Neural cell (in vitro differentiated cells): ENCODE data around the gene PDE9A. TPM values are rescaled to one million over a fixed set of nuclear protein-coding genes. Genes with fewer than 3 reads are reported as not detected.

ENCODE experiments used
- H2AFZ ChIP-seq: fragments of 200-600, 300-800 bp; sonication (generic), shearing (Covaris generic); 2 replicates; pipeline ENCODE4 v1.6.0; 2014; ENCODE audit warnings: low read depth, mild to moderate bottlenecking, antibody characterized with exemption, low read length, moderate library complexity
- H3F3A ChIP-seq: fragments of 200-600 bp; shearing (Covaris generic); 2 replicates; pipeline ENCODE4 v1.6.1; 2016; ENCODE audit warnings: mild to moderate bottlenecking, moderate library complexity, mixed read lengths, antibody characterized with exemption, low read length; ENCODE audit not compliant: insufficient read depth, poor library complexity, severe bottlenecking
- H3K27ac ChIP-seq: fragments of 200-600, 300-800 bp; sonication (generic), shearing (Covaris generic); 2 replicates; pipeline ENCODE4 v1.5.1; 2014; ENCODE audit warnings: mild to moderate bottlenecking, low read length, moderate library complexity
- H3K27me3 ChIP-seq: fragments of 300-800, 200-600 bp; sonication (generic), shearing (Covaris generic); 2 replicates; pipeline ENCODE4 v1.6.0; 2014; ENCODE audit warnings: mild to moderate bottlenecking, low read depth, low read length, moderate library complexity; ENCODE audit not compliant: insufficient read depth
- H3K36me3 ChIP-seq: fragments of 300-800, 200-600 bp; sonication (generic), shearing (Covaris generic); 2 replicates; pipeline ENCODE4 v1.5.1; 2014; ENCODE audit warnings: mild to moderate bottlenecking, antibody characterized with exemption, low read length, moderate library complexity; ENCODE audit not compliant: insufficient read depth
- H3K4me2 ChIP-seq: fragments of 300-800, 200-600 bp; sonication (generic), shearing (Covaris generic); 2 replicates; pipeline ENCODE4 v1.6.0; 2014; ENCODE audit warnings: mild to moderate bottlenecking, low read length
- H3K4me3 ChIP-seq: fragments of 300-800, 200-600 bp; sonication (generic), shearing (Covaris generic); 2 replicates; pipeline ENCODE4 v1.5.1; 2014; ENCODE audit warnings: mild to moderate bottlenecking, low read length, moderate library complexity
- H3K79me2 ChIP-seq: fragments of 200-600 bp; shearing (Covaris generic); replicated peaks from 2 replicates; pipeline ENCODE4 v1.6.0; 2014; ENCODE audit warnings: mild to moderate bottlenecking, low read length, moderate library complexity; ENCODE audit not compliant: insufficient read depth
- H3K9ac ChIP-seq: fragments of 300-800, 200-600 bp; sonication (generic), shearing (Covaris generic); 2 replicates; pipeline ENCODE4 v1.6.1; 2016; ENCODE audit warnings: mild to moderate bottlenecking, low read length, mixed read lengths
- H3K9me2 ChIP-seq: fragments of 200-600 bp; shearing (Covaris generic); 2 replicates; pipeline ENCODE4 v1.6.1; 2016; ENCODE audit warnings: mild to moderate bottlenecking, low read length, mixed read lengths; ENCODE audit not compliant: insufficient read depth
- H3K9me3 ChIP-seq: fragments of 200-600, 300-800 bp; sonication (generic), shearing (Covaris generic); 2 replicates; pipeline ENCODE4 v1.6.1; 2016; ENCODE audit warnings: mild to moderate bottlenecking, mixed run types, low read length, moderate library complexity, mixed read lengths
- H4K20me1 ChIP-seq: fragments of 200-600 bp; shearing (Covaris generic); 2 replicates; pipeline ENCODE4 v1.6.1; 2016; ENCODE audit warnings: mild to moderate bottlenecking, mixed run types; ENCODE audit not compliant: insufficient read depth
- CTCF ChIP-seq: fragments of 450-650 bp; IDR thresholded peaks from 2 replicates; pipeline ENCODE4 v1.5.1; 2014; ENCODE audit warnings: antibody characterized with exemption, mild to moderate bottlenecking, moderate library complexity; ENCODE audit not compliant: poor library complexity, severe bottlenecking
- EP300 ChIP-seq: fragments of 450-650 bp; conservative IDR thresholded peaks from 2 replicates; pipeline ENCODE4 v1.6.1; 2014; ENCODE audit warnings: antibody characterized with exemption, mild to moderate bottlenecking, moderate library complexity; ENCODE audit not compliant: poor library complexity, severe bottlenecking
- EZH2 ChIP-seq: fragments of 200-600, 300-800 bp; shearing (Covaris generic), sonication (generic); IDR thresholded peaks from 2 replicates; pipeline ENCODE4 v1.6.1; 2014; ENCODE audit warnings: antibody characterized with exemption, low read length, borderline replicate concordance, mild to moderate bottlenecking; ENCODE audit not compliant: insufficient read depth, poor library complexity, severe bottlenecking
- MXI1 ChIP-seq: fragments of 450-650 bp; conservative IDR thresholded peaks from 2 replicates; pipeline ENCODE4 v1.6.1; 2014; ENCODE audit warnings: antibody characterized with exemption, mild to moderate bottlenecking; ENCODE audit not compliant: poor library complexity, severe bottlenecking
- POLR2AphosphoS5 ChIP-seq: IDR thresholded peaks from 2 replicates; pipeline ENCODE4 v1.6.1; 2012
- RAD21 ChIP-seq: fragments of 450-650 bp; conservative IDR thresholded peaks from 2 replicates; pipeline ENCODE4 v1.6.1; 2014; ENCODE audit warnings: antibody characterized with exemption, mild to moderate bottlenecking, moderate library complexity
- REST ChIP-seq: IDR thresholded peaks from 2 replicates; pipeline ENCODE4 v1.6.1; 2012; ENCODE audit warnings: borderline replicate concordance
- SMC3 ChIP-seq: fragments of 450-650 bp; conservative IDR thresholded peaks from 2 replicates; pipeline ENCODE4 v1.6.1; 2014; ENCODE audit warnings: antibody characterized with exemption, mild to moderate bottlenecking, moderate library complexity; ENCODE audit not compliant: poor library complexity
- TAF1 ChIP-seq: IDR thresholded peaks from 2 replicates; pipeline ENCODE4 v1.6.1; 2012; ENCODE audit warnings: low read depth
- polyA plus RNA-seq: library from polyadenylated mRNA; depleted of rRNA; stranded (reverse); fragments of >200 nt; gene quantifications from 2 replicates; pipeline ENCODE4 v1.2.3, GENCODE V29; 2014

Gene PDE9A
- polyA plus RNA-seq, 1 donor from 2014 or later = 32.2 TPM

- TF ChIP-seq MXI1 (no peak), REST (no peak), POLR2AphosphoS5 (no peak), EZH2 (no peak), EP300 (no peak), TAF1 (no peak), SMC3 (no peak), RAD21 (no peak), CTCF (no peak)
- H2AFZ ChIP-seq = no peak overlapping the region
- H3K9ac ChIP-seq = no peak overlapping the region
- no peaks in the 10 kb centered on the region for H3K79me2 ChIP-seq
- no peak overlapping the region for H3K4me3 ChIP-seq
- H4K20me1 ChIP-seq = no peaks in the 10 kb centered on the region
- no peak overlapping the region for H3K4me2 ChIP-seq
- no peaks in the 10 kb centered on the region for H3K9me3 ChIP-seq
- H3F3A ChIP-seq = no peaks in the 10 kb centered on the region
- H3K9me2 ChIP-seq = no peaks in the 10 kb centered on the region
- H3K27ac ChIP-seq = no peak overlapping the region
- H3K36me3 ChIP-seq = peaks cover 6% of the 10 kb centered on the region
- H3K27me3 ChIP-seq = no peaks in the 10 kb centered on the region
These were observed 51.4 kb downstream of the PDE9A start for GRCh38 chr21:42704861-42705260.

GRCh38 chr21:42705346-42705745 is 51.9 kb downstream of the PDE9A start:
- Histone ChIP-seq H3K9ac (no peak overlapping the region), H3K4me3 (no peak overlapping the region), H2AFZ (no peak overlapping the region), H3K9me3 (no peaks in the 10 kb centered on the region), H3K36me3 (peaks cover 6% of the 10 kb centered on the region), H3K9me2 (no peaks in the 10 kb centered on the region), H4K20me1 (no peaks in the 10 kb centered on the region), H3K79me2 (no peaks in the 10 kb centered on the region), H3F3A (no peaks in the 10 kb centered on the region), H3K27ac (no peak overlapping the region), H3K4me2 (no peak overlapping the region), H3K27me3 (no peaks in the 10 kb centered on the region)
- TF ChIP-seq EP300 = no peak
- no peak for TF ChIP-seq EZH2
- TF ChIP-seq REST = no peak
- TF ChIP-seq RAD21 = no peak
- TF ChIP-seq TAF1 = no peak
- no peak for TF ChIP-seq MXI1
